Central memory CD8-positive, alpha-beta T cell (primary cell): ENCODE results near the gene FSTL1.
"Not testable (repeated sequence)": the region's sequence is repeated elsewhere in the genome, so short reads cannot be mapped to it uniquely, and the experiment has no call there.

ENCODE experiments used
- ATAC-seq: fragments of 150-1000 bp; cut with Tn5 transposase; replicated peaks from 2 replicates; pipeline ENCODE4 v1.10.0; 2022; ENCODE audit warnings: mild to moderate bottlenecking, moderate FRiP score, moderate number of reproducible peaks; ENCODE audit not compliant: poor library complexity, severe bottlenecking; ENCODE audit errors: extremely low read depth
- DNase-seq, 2 donors: peaks; one replicate each; pipeline ENCODE4 v3.0.0; 2021; ENCODE audit warnings: low spot score in 2 of 2
- H3K27ac Mint-ChIP-seq: one replicate; pipeline ENCODE4 v1.8.0; 2022; ENCODE audit warnings: low read depth, mild to moderate bottlenecking, moderate library complexity, mixed read lengths
- H3K27me3 Mint-ChIP-seq: one replicate; pipeline ENCODE4 v1.8.0; 2022; ENCODE audit warnings: mixed read lengths
- H3K36me3 Mint-ChIP-seq: one replicate; pipeline ENCODE4 v1.8.0; 2022; ENCODE audit warnings: mild to moderate bottlenecking, moderate library complexity, mixed read lengths; ENCODE audit not compliant: insufficient read depth
- H3K4me1 Mint-ChIP-seq: one replicate; pipeline ENCODE4 v1.8.0; 2022; ENCODE audit warnings: mixed read lengths
- H3K4me3 Mint-ChIP-seq: one replicate; pipeline ENCODE4 v1.8.0; 2022; ENCODE audit warnings: mild to moderate bottlenecking, moderate library complexity, mixed read lengths
- H3K9me3 Mint-ChIP-seq: one replicate; pipeline ENCODE4 v1.8.0; 2022; ENCODE audit warnings: mixed read lengths

The FSTL1 gene

GRCh38 chr3:120382941-120383447 lies 67.8 kb downstream of the FSTL1 start:
- DNase-seq = no peak
- H3K9me3 Mint-ChIP-seq = no peaks in the 10 kb centered on the region
- no peaks in the 10 kb centered on the region for H3K4me1 Mint-ChIP-seq
- H3K27me3 Mint-ChIP-seq = peaks cover 7% of the 10 kb centered on the region
- no peak for ATAC-seq
- no peak overlapping the region for H3K4me3 Mint-ChIP-seq
- no peaks in the 10 kb centered on the region for H3K36me3 Mint-ChIP-seq
- no peak overlapping the region for H3K27ac Mint-ChIP-seq

- peaks cover 7% of the 10 kb centered on the region for H3K27me3 Mint-ChIP-seq
- no peaks in the 10 kb centered on the region for H3K36me3 Mint-ChIP-seq
- H3K27ac Mint-ChIP-seq = no peak overlapping the region
- H3K4me1 Mint-ChIP-seq = no peaks in the 10 kb centered on the region
- H3K9me3 Mint-ChIP-seq = no peaks in the 10 kb centered on the region
- no peak overlapping the region for H3K4me3 Mint-ChIP-seq
- ATAC-seq (no peak), DNase-seq (no peak)
Observed at GRCh38 chr3:120381503-120381902, 69.3 kb downstream of the FSTL1 start.

- not testable (repeated sequence) for DNase-seq, H3K4me3 Mint-ChIP-seq, H3K36me3 Mint-ChIP-seq, H3K4me1 Mint-ChIP-seq, H3K9me3 Mint-ChIP-seq, H3K27me3 Mint-ChIP-seq, ATAC-seq, H3K27ac Mint-ChIP-seq
Observed at GRCh38 chr3:120377948-120378347, 72.8 kb downstream of the FSTL1 start.

GRCh38 chr3:120370463-120370862 lies 80.3 kb downstream of the FSTL1 start:
- peaks cover 47% of the 10 kb centered on the region for H3K27me3 Mint-ChIP-seq
- H3K27ac Mint-ChIP-seq = no peak overlapping the region
- no peaks in the 10 kb centered on the region for H3K36me3 Mint-ChIP-seq
- no peaks in the 10 kb centered on the region for H3K4me1 Mint-ChIP-seq
- H3K4me3 Mint-ChIP-seq = no peak overlapping the region
- ATAC-seq (no peak), DNase-seq (no peak)
- H3K9me3 Mint-ChIP-seq = no peaks in the 10 kb centered on the region

GRCh38 chr3:120369037-120369467 lies 81.7 kb downstream of the FSTL1 start:
- Mint-ChIP-seq H3K27ac (no peak overlapping the region), H3K4me3 (no peak overlapping the region), H3K27me3 (peaks cover 47% of the 10 kb centered on the region), H3K4me1 (no peaks in the 10 kb centered on the region), H3K9me3 (no peaks in the 10 kb centered on the region), H3K36me3 (no peaks in the 10 kb centered on the region)
- DNase-seq (no peak), ATAC-seq (no peak)

GRCh38 chr3:120368172-120368571 lies 82.6 kb downstream of the FSTL1 start:
- no peaks in the 10 kb centered on the region for H3K4me1 Mint-ChIP-seq
- ATAC-seq = no peak
- H3K9me3 Mint-ChIP-seq = no peaks in the 10 kb centered on the region
- H3K36me3 Mint-ChIP-seq = no peaks in the 10 kb centered on the region
- no peak overlapping the region for H3K27ac Mint-ChIP-seq
- DNase-seq = no peak
- H3K4me3 Mint-ChIP-seq = no peak overlapping the region
- H3K27me3 Mint-ChIP-seq = peaks cover 47% of the 10 kb centered on the region

- H3K36me3 Mint-ChIP-seq = no peaks in the 10 kb centered on the region
- no peaks in the 10 kb centered on the region for H3K4me1 Mint-ChIP-seq
- H3K4me3 Mint-ChIP-seq = no peak overlapping the region
Observed at GRCh38 chr3:120364821-120365220, 86.0 kb downstream of the FSTL1 start.

GRCh38 chr3:120364101-120364500 lies 86.7 kb downstream of the FSTL1 start:
- Mint-ChIP-seq H3K9me3 (no peaks in the 10 kb centered on the region), H3K4me3 (no peak overlapping the region), H3K36me3 (no peaks in the 10 kb centered on the region), H3K27ac (no peak overlapping the region), H3K4me1 (no peaks in the 10 kb centered on the region), H3K27me3 (peaks cover 32% of the 10 kb centered on the region)
- no peak for DNase-seq
- no peak for ATAC-seq

More at GRCh38 chr3:120364821-120365220, 86.0 kb downstream of the FSTL1 start:
- Mint-ChIP-seq H3K27me3 (peaks cover 32% of the 10 kb centered on the region), H3K9me3 (no peaks in the 10 kb centered on the region), H3K27ac (no peak overlapping the region)
- no peak for DNase-seq
- no peak for ATAC-seq

- Mint-ChIP-seq H3K4me3 (no peak overlapping the region), H3K36me3 (peaks cover 2% of the 10 kb centered on the region), H3K9me3 (no peaks in the 10 kb centered on the region), H3K27me3 (peaks cover 42% of the 10 kb centered on the region), H3K27ac (no peak overlapping the region), H3K4me1 (no peaks in the 10 kb centered on the region)
- ATAC-seq (no peak), DNase-seq (no peak)
Observed at GRCh38 chr3:120357807-120358206, 93.0 kb downstream of the FSTL1 start.

GRCh38 chr3:120355486-120355885 lies 95.3 kb downstream of the FSTL1 start:
- Mint-ChIP-seq H3K27me3 (peaks cover 34% of the 10 kb centered on the region), H3K4me1 (no peaks in the 10 kb centered on the region), H3K4me3 (no peak overlapping the region), H3K27ac (no peak overlapping the region), H3K9me3 (no peaks in the 10 kb centered on the region), H3K36me3 (peaks cover 4% of the 10 kb centered on the region)
- ATAC-seq (no peak), DNase-seq (no peak)

GRCh38 chr3:120353463-120353862 lies 97.3 kb downstream of the FSTL1 start:
- Mint-ChIP-seq H3K27me3 (peaks cover 29% of the 10 kb centered on the region), H3K36me3 (peaks cover 13% of the 10 kb centered on the region), H3K9me3 (no peaks in the 10 kb centered on the region), H3K4me1 (peaks cover 6% of the 10 kb centered on the region), H3K4me3 (no peak overlapping the region), H3K27ac (no peak overlapping the region)
- DNase-seq (no peak), ATAC-seq (no peak)

GRCh38 chr3:120352017-120352416 lies 98.8 kb downstream of the FSTL1 start:
- Mint-ChIP-seq H3K27ac (no peak overlapping the region), H3K9me3 (no peaks in the 10 kb centered on the region), H3K4me3 (no peak overlapping the region), H3K36me3 (peaks cover 19% of the 10 kb centered on the region), H3K4me1 (peaks cover 18% of the 10 kb centered on the region), H3K27me3 (peaks cover 19% of the 10 kb centered on the region)
- no peak for ATAC-seq
- no peak for DNase-seq

GRCh38 chr3:120350401-120350941 lies 100.3 kb downstream of the FSTL1 start:
- peaks cover 29% of the 10 kb centered on the region for H3K4me1 Mint-ChIP-seq
- peaks cover 10% of the 10 kb centered on the region for H3K27me3 Mint-ChIP-seq
- ATAC-seq = no peak
- H3K9me3 Mint-ChIP-seq = no peaks in the 10 kb centered on the region
- no peak overlapping the region for H3K27ac Mint-ChIP-seq
- no peak overlapping the region for H3K4me3 Mint-ChIP-seq
- DNase-seq = no peak
- H3K36me3 Mint-ChIP-seq = peaks cover 22% of the 10 kb centered on the region

GRCh38 chr3:120349855-120350125 lies 101.0 kb downstream of the FSTL1 start:
- peak overlapping the region; percentile 62 for H3K27ac Mint-ChIP-seq
- DNase-seq (no peak), ATAC-seq (no peak)
- peaks cover 36% of the 10 kb centered on the region for H3K4me1 Mint-ChIP-seq
- H3K9me3 Mint-ChIP-seq = no peaks in the 10 kb centered on the region
- peaks cover 22% of the 10 kb centered on the region for H3K36me3 Mint-ChIP-seq
- H3K4me3 Mint-ChIP-seq = peak overlapping the region; percentile 87
- peaks cover 3% of the 10 kb centered on the region for H3K27me3 Mint-ChIP-seq
